ENCODE results near the gene PSRC1. TPM values are rescaled to one million over a fixed set of nuclear protein-coding genes. Genes with fewer than 3 reads are reported as not detected.

PSRC1 gene
- total and polyA plus RNA-seq, 2 of the 8 experiments (the other 6 are each of a cell fraction or from before 2014, with no cell fraction given): 56.1 to 67.3 TPM

- Histone ChIP-seq H3K9ac (replicated peaks in 1 of 4; ENCODE audit: extremely low read depth in 1 of 4, low read depth in 3 of 4, low read length in 3 of 4) (no peak overlapping the region), H2AK5ac (ENCODE audit: low read depth, low read length) (no peak overlapping the region), H3K36me3 (ENCODE audit: control insufficient read depth in 2 of 4, insufficient read depth in 4 of 4, low read length in 3 of 4) (peaks cover 12 to 53% (median 17%) of the 10 kb centered on the region in 4 experiments), H2BK12ac (ENCODE audit: low read depth, low read length) (no peak overlapping the region), H3K56ac (replicated peaks; ENCODE audit: insufficient read length, low read depth, low read length) (no peak overlapping the region), H3K27me3 (replicated peaks in 1 of 4; ENCODE audit: control insufficient read depth in 3 of 4, extremely low read depth in 1 of 4, insufficient read depth in 3 of 4, low read length in 3 of 4) (no peaks in the 10 kb centered on the region), H3K79me1 (ENCODE audit: low read depth, low read length) (no peaks in the 10 kb centered on the region), H3K4me3 (ENCODE audit: extremely low read depth in 1 of 4, insufficient read depth in 2 of 4, low read depth in 3 of 4, low read length in 4 of 4) (no peak overlapping the region), H3K14ac (ENCODE audit: insufficient read length) (no peak overlapping the region), H2AFZ (ENCODE audit: low read length) (no peak overlapping the region), H4K91ac (replicated peaks; ENCODE audit: insufficient read length, low read length) (no peak overlapping the region), H2BK120ac (replicated peaks; ENCODE audit: low read depth, low read length) (no peak overlapping the region), H2BK20ac (ENCODE audit: low read length) (no peak overlapping the region), H4K20me1 (replicated peaks in 1 of 2; ENCODE audit: control insufficient read depth in 1 of 2, insufficient read depth in 2 of 2, low read length in 2 of 2) (no peaks in the 10 kb centered on the region), H3K9me3 (ENCODE audit: insufficient read depth in 2 of 2, low read depth in 1 of 2, low read length in 1 of 2) (no peaks in the 10 kb centered on the region), H3K4me2 (ENCODE audit: insufficient read depth in 1 of 2, low read depth in 2 of 2, low read length in 2 of 2) (no peak overlapping the region), H3K4ac (replicated peaks; ENCODE audit: insufficient read length, low read depth, low read length) (no peak overlapping the region), H2BK15ac (ENCODE audit: low read length) (no peak overlapping the region), H3K79me2 (ENCODE audit: control insufficient read depth in 1 of 2, insufficient read depth in 2 of 2, low read length in 2 of 2) (no peaks in the 10 kb centered on the region), H3K23ac (ENCODE audit: insufficient read length) (no peak overlapping the region), H4K5ac (ENCODE audit: insufficient read length, low read depth, low read length) (no peak overlapping the region), H3K18ac (ENCODE audit: extremely low read depth, low read length) (no peak overlapping the region), H3K4me1 (replicated peaks in 1 of 4; ENCODE audit: control insufficient read depth in 3 of 4, insufficient read depth in 4 of 4, low read length in 3 of 4) (no peaks in the 10 kb centered on the region; a peak in 1 of 7 replicates), H2BK5ac (ENCODE audit: low read depth, low read length) (no peak overlapping the region), H3K23me2 (ENCODE audit: low read depth, low read length) (no peaks in the 10 kb centered on the region), H4K8ac (ENCODE audit: extremely low read depth, insufficient read depth, low read length) (no peak overlapping the region), H3K27ac (ENCODE audit: low read depth, low read length) (no peak overlapping the region)
- 100% methylated on average over 1 of the region's 1 CpG; no CpG with 5 or more reads in 1 of the 2 experiments for WGBS, 2 experiments (ENCODE audit: extremely low coverage in 1 of 2, insufficient coverage in 1 of 2, insufficient read length in 1 of 2, insufficient replicate concordance in 2 of 2, low coverage in 1 of 2, low lambda C conversion rate in 2 of 2, missing lambda C conversion rate in 1 of 2)
- no peak for FAIRE-seq
- TF ChIP-seq USF2 (IDR thresholded peaks at IDR 0.05; ENCODE audit: low read length): no peak
- no peak for TF ChIP-seq EGR1 (IDR thresholded peaks at IDR 0.05; ENCODE audit: borderline replicate concordance, low read depth, low read length)
- no peak for TF ChIP-seq EP300 (IDR thresholded peaks at IDR 0.05; ENCODE audit: borderline replicate concordance in 1 of 2, low read depth in 2 of 2, low read length in 2 of 2)
- TF ChIP-seq KDM5A (IDR thresholded peaks at IDR 0.05; ENCODE audit: low read length): no peak
- no peak for TF ChIP-seq KDM4A (IDR thresholded peaks at IDR 0.05; ENCODE audit: low read depth, low read length, severe bottlenecking)
- no peak for TF ChIP-seq JUN (IDR thresholded peaks at IDR 0.05; ENCODE audit: low read depth, low read length)
- no peak for TF ChIP-seq RBBP5 (IDR thresholded peaks at IDR 0.05; ENCODE audit: borderline replicate concordance, low read depth, low read length)
- no peak for TF ChIP-seq POLR2A (IDR thresholded peaks at IDR 0.05; ENCODE audit: control extremely low read depth in 1 of 2, low read depth in 2 of 2, low read length in 2 of 2)
- no peak for TF ChIP-seq MAX (IDR thresholded peaks at IDR 0.05)
- TF ChIP-seq TBP (IDR thresholded peaks at IDR 0.05; ENCODE audit: low read depth, low read length): no peak
- TF ChIP-seq, protein P1, sequence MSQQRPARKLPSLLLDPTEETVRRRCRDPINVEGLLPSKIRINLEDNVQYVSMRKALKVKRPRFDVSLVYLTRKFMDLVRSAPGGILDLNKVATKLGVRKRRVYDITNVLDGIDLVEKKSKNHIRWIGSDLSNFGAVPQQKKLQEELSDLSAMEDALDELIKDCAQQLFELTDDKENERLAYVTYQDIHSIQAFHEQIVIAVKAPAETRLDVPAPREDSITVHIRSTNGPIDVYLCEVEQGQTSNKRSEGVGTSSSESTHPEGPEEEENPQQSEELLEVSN (IDR thresholded peaks at IDR 0.05): no peak
- no peak for DNase-seq (ENCODE audit: low read depth in 1 of 2, low spot score in 2 of 2)
- ChIA-PET CTCF (ENCODE audit: partially characterized antibody) (interaction anchor here (0.8 to 5.2 kb wide), 3 partner anchors 9 to 61 kb away, joined by 3 to 41 read pairs (median 14); partner anchors contain the start of gene MYBPHL), POLR2A (ENCODE audit: partially characterized antibody) (interaction anchor here (1.2 to 1.7 kb wide), 2 partner anchors 18 to 40 kb away, joined by 3 to 4 read pairs; no protein-coding TSS in a partner anchor)
Measured at GRCh38 chr1:109314795-109315194, 31.9 kb upstream of the PSRC1 start.
